Epithelial cell of esophagus (primary cell): ENCODE results near the gene STAT2.
"Not testable (repeated sequence)": the region's sequence is repeated elsewhere in the genome, so short reads cannot be mapped to it uniquely, and the experiment has no call there.

Source experiments
- DNase-seq: peaks from one replicate; pipeline ENCODE4 v3.0.0; 2010; ENCODE audit warnings: low read depth
- H3K4me3 ChIP-seq: 2 replicates; pipeline ENCODE4 v1.5.1; 2011; ENCODE audit warnings: mild to moderate bottlenecking, low read length, control low read depth
- CTCF ChIP-seq: IDR thresholded peaks from 2 replicates; pipeline ENCODE4 v1.5.1; 2011; ENCODE audit warnings: low read depth, mild to moderate bottlenecking, low read length, control low read depth, inconsistent platforms; ENCODE audit not compliant: insufficient read depth; ENCODE audit errors: missing control alignments

The STAT2 gene

GRCh38 chr12:56358836-56359532 is 923 bp downstream of the STAT2 start:
- H3K4me3 ChIP-seq: peak overlapping the region; percentile 96
- TF ChIP-seq CTCF: no peak
- peak; percentile 68 for DNase-seq

DNA sequence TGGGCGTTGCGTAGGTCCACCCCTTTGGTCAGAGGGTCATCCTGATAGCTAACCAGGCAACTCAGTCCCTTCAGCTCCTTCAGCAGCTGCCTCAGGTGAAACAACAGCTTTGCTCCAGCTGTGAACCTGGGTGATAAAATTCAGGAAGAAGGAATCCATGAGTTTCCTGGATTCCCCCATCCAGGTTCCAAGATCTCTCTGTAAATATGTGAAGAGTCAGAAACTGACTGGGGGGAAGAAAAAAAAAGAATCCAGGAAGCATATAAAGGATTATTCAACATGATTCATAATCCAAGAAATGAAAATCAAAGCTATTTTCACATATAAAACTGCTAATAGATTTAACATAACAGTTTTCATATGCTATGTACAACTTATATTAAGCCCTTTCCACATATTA is 8.6 kb downstream of the STAT2 start:
- DNase-seq: no peak
- H3K4me3 ChIP-seq: no peak overlapping the region
- TF ChIP-seq CTCF: no peak

DNA sequence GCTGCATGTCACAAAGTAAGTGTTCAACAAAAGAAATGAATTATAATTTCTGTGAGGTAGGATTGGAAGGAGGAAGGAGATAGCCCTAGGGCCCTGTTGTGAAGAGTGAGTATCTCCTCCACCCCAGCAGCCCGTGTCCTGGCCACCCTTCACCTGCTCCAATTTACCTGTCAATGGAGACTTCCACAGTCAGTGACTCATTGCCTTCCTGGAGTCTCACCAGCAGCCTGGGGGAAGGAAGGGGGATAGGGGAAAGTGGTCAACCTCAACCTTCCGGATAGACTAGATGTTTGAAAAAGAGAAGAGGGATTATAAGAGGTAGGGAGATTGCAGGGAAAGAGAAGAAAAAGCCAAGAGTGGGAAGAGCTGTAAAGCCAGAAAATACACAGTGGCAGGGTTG is 9.2 kb downstream of the STAT2 start:
- no peak for TF ChIP-seq CTCF
- H3K4me3 ChIP-seq: no peak overlapping the region
- peak; percentile 34 for DNase-seq

- H3K4me3 ChIP-seq: no peak overlapping the region
- no peak for TF ChIP-seq CTCF
- no peak for DNase-seq
Observed at GRCh38 chr12:56348776-56349175, 11.1 kb downstream of the STAT2 start.

DNA sequence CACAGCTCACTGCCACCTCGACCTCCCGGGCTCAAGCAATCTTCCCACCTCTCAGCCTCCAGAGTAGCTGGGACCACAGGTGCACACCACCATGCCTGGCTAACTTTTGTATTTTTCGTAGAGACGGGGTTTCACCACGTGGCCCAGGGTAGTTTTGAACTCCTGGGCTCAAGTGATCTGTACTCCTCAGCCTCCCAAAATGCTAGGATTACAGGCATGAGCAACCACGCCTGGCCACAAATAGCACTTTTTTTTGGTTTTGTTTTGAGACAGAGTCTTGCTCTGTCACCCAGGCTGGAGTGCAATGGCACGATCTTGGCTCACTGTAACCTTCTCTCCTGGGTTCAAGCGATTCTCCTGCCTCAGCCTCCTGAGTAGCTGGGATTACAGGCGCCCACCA is 12.7 kb downstream of the STAT2 start:
- not testable (repeated sequence) for DNase-seq, H3K4me3 ChIP-seq

- DNase-seq: peak; percentile 22
- TF ChIP-seq CTCF: no peak
- no peak overlapping the region for H3K4me3 ChIP-seq
Observed at GRCh38 chr12:56346675-56347074, 13.2 kb downstream of the STAT2 start.

DNA sequence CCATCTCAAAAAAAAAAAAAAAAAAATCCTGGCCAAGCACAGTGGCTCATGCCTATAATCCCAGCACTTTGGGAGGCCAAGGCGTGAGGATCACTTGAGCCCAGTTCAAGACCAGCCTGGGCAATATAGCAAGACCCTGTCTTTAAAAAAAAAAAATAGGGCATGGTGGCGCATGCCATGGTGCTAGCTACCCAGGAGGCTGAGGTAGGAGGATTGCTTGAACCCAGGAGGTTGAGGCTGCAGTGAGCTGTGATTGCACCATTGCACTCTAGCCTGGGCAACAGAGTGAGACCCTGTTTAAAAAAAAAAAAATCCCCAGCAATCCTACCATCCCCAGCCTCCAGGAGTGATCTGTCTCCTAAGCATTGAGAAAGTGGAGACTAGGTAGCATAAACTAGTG is 17.6 kb downstream of the STAT2 start:
- DNase-seq, H3K4me3 ChIP-seq: not testable (repeated sequence)

- DNase-seq: no peak
- no peak overlapping the region for H3K4me3 ChIP-seq
- no peak for TF ChIP-seq CTCF
Observed at GRCh38 chr12:56341616-56342015, 18.3 kb downstream of the STAT2 start.
